Measurements from ENCODE around the gene MYO7B.

MYO7B gene

GRCh38 chr2:127670055-127670956 is 134.8 kb downstream of the MYO7B start:
- DNase-seq = no peak

GRCh38 chr2:127670957-127671290 is 135.4 kb downstream of the MYO7B start:
- no peak for DNase-seq

- DNase-seq = no peak
Measured at GRCh38 chr2:127671557-127672302, 136.2 kb downstream of the MYO7B start.

GRCh38 chr2:127672341-127673224 is 137.1 kb downstream of the MYO7B start:
- DNase-seq = no peak

- no peak for DNase-seq
Measured at GRCh38 chr2:127673291-127674069, 138.0 kb downstream of the MYO7B start.

- no peak for DNase-seq
Measured at GRCh38 chr2:127674241-127675209, 139.0 kb downstream of the MYO7B start.

GRCh38 chr2:127675331-127676261 is 140.1 kb downstream of the MYO7B start, which contains the start of gene LIMS2:
TSS of gene LIMS2 (minus strand) at chr2:127675530. CDS start at chr2:127675024, 506 bp downstream.
- DNase-seq = no peak

GRCh38 chr2:127676906-127677305 is 141.4 kb downstream of the MYO7B start:
- no peak for DNase-seq

GRCh38 chr2:127678531-127678930 is 143.0 kb downstream of the MYO7B start:
- peak; percentile 28 for DNase-seq

- DNase-seq = peak; percentile 10
Measured at GRCh38 chr2:127678991-127679390, 143.5 kb downstream of the MYO7B start.

- DNase-seq = no peak
Measured at GRCh38 chr2:127679680-127680361, 144.3 kb downstream of the MYO7B start.

- no peak for DNase-seq
Measured at GRCh38 chr2:127680706-127681287, 145.3 kb downstream of the MYO7B start.

GRCh38 chr2:127681288-127681804 is 145.9 kb downstream of the MYO7B start:
- no peak for DNase-seq

- no peak for DNase-seq
Measured at GRCh38 chr2:127681976-127682857, 146.7 kb downstream of the MYO7B start.

GRCh38 chr2:127683056-127683455 is 147.6 kb downstream of the MYO7B start:
- DNase-seq = no peak

GRCh38 chr2:127683757-127684156 is 148.3 kb downstream of the MYO7B start:
- no peak for DNase-seq

GRCh38 chr2:127685410-127686080 is 150.1 kb downstream of the MYO7B start:
- DNase-seq = no peak
